Measurements from ENCODE around the gene PCDHA3.
"Not testable (repeated sequence)": the region's sequence is repeated elsewhere in the genome, so short reads cannot be mapped to it uniquely, and the experiment has no call there.

The PCDHA3 gene

GRCh38 chr5:140808889-140809291 is 8.0 kb downstream of the PCDHA3 start:
- no peak for DNase-seq

- DNase-seq = peak in 6 of 56 donors; percentile 13 to 50 (median 36)
Observed at GRCh38 chr5:140821375-140822280, 20.8 kb downstream of the PCDHA3 start, which contains the start of gene PCDHA5. Gene PCDHA5 (plus strand): TSS chr5:140821613.

GRCh38 chr5:140822281-140822629 is 21.4 kb downstream of the PCDHA3 start:
- DNase-seq = no peak

GRCh38 chr5:140822969-140823368 is 22.1 kb downstream of the PCDHA3 start:
- DNase-seq = not testable (repeated sequence)

GRCh38 chr5:140823475-140823874 is 22.6 kb downstream of the PCDHA3 start:
- DNase-seq = no peak

- DNase-seq = no peak
Observed at GRCh38 chr5:140827704-140828361, 27.0 kb downstream of the PCDHA3 start, which contains the start of gene PCDHA6. Gene PCDHA6 (plus strand): TSS chr5:140827960. CDS start chr5:140828092, 132 bp downstream.

- no peak for DNase-seq
Observed at GRCh38 chr5:140828362-140828737, 27.5 kb downstream of the PCDHA3 start.

- DNase-seq = not testable (repeated sequence)
Observed at GRCh38 chr5:140829511-140830501, 28.9 kb downstream of the PCDHA3 start.

- DNase-seq = no peak
Observed at GRCh38 chr5:140833993-140834392, 33.1 kb downstream of the PCDHA3 start, which contains the start of gene PCDHA7. Gene PCDHA7 (plus strand): TSS chr5:140834269. CDS start chr5:140834384, 115 bp downstream.

- not testable (repeated sequence) for DNase-seq
Observed at GRCh38 chr5:140834439-140835008, 33.7 kb downstream of the PCDHA3 start.

- DNase-seq = no peak
Observed at GRCh38 chr5:140835622-140836510, 35.0 kb downstream of the PCDHA3 start.

- peak in 3 of 56 donors; percentile 25 to 60 (median 34) for DNase-seq
Observed at GRCh38 chr5:140840978-140841962, 40.4 kb downstream of the PCDHA3 start, which contains the start of gene PCDHA8. Gene PCDHA8 (plus strand): TSS chr5:140841187. CDS start chr5:140841322, 135 bp downstream.

- DNase-seq = no peak
Observed at GRCh38 chr5:140842798-140843733, 42.2 kb downstream of the PCDHA3 start.

- DNase-seq = not testable (repeated sequence)
Observed at GRCh38 chr5:140848139-140849102, 47.6 kb downstream of the PCDHA3 start, which contains the start of gene PCDHA9. Gene PCDHA9 (plus strand): TSS chr5:140848382. CDS start chr5:140848496, 114 bp downstream.

GRCh38 chr5:140849831-140850634 is 49.2 kb downstream of the PCDHA3 start:
- DNase-seq = not testable (repeated sequence)

All from amygdala (tissue), 56 donors.